Measurements from ENCODE around the gene DNHD1.

The DNHD1 gene

GRCh38 chr11:6565988-6566703 is 69.1 kb downstream of the DNHD1 start:
- Histone ChIP-seq H3K4me2 (ENCODE audit: low read length) (no peak overlapping the region), H4K20me1 (ENCODE audit: control insufficient read depth, insufficient read depth, low read depth, low read length) (no peaks in the 10 kb centered on the region), H3K27me3 (ENCODE audit: control insufficient read depth, low read length) (no peaks in the 10 kb centered on the region), H3K9me2 (replicated peaks; ENCODE audit: control insufficient read depth, low read length) (no peaks in the 10 kb centered on the region), H3K79me2 (ENCODE audit: control insufficient read depth, low read length) (no peaks in the 10 kb centered on the region), H3K27ac (ENCODE audit: low read depth, low read length) (no peak overlapping the region), H3K4me3 (ENCODE audit: low read length) (no peak overlapping the region), H3K36me3 (ENCODE audit: control insufficient read depth, low read length) (no peaks in the 10 kb centered on the region), H3K9me3 (ENCODE audit: control insufficient read depth, insufficient read depth, low read length) (no peaks in the 10 kb centered on the region), H3K4me1 (ENCODE audit: control insufficient read depth, low read length) (no peaks in the 10 kb centered on the region), H3F3A (ENCODE audit: control insufficient read depth, insufficient read depth) (no peaks in the 10 kb centered on the region)
- TF ChIP-seq CTCF (IDR thresholded peaks at IDR 0.05; ENCODE audit: low read depth, low read length, poor library complexity, severe bottlenecking) = no peak
- TF ChIP-seq EZH2phosphoT487 (IDR thresholded peaks at IDR 0.05; ENCODE audit: borderline replicate concordance, low read length) = no peak

GRCh38 chr11:6566704-6567370 is 69.8 kb downstream of the DNHD1 start:
- no peak overlapping the region for H3K27ac ChIP-seq (ENCODE audit: low read depth, low read length)
- H3K4me3 ChIP-seq (ENCODE audit: low read length) = no peak overlapping the region
- H3K9me3 ChIP-seq (ENCODE audit: control insufficient read depth, insufficient read depth, low read length) = no peaks in the 10 kb centered on the region
- H3K4me1 ChIP-seq (ENCODE audit: control insufficient read depth, low read length) = no peaks in the 10 kb centered on the region
- TF ChIP-seq EZH2phosphoT487 (IDR thresholded peaks at IDR 0.05; ENCODE audit: borderline replicate concordance, low read length) = no peak
- TF ChIP-seq CTCF (IDR thresholded peaks at IDR 0.05; ENCODE audit: low read depth, low read length, poor library complexity, severe bottlenecking) = no peak
- H3K79me2 ChIP-seq (ENCODE audit: control insufficient read depth, low read length) = no peaks in the 10 kb centered on the region
- H3K36me3 ChIP-seq (ENCODE audit: control insufficient read depth, low read length) = no peaks in the 10 kb centered on the region
- no peaks in the 10 kb centered on the region for H3F3A ChIP-seq (ENCODE audit: control insufficient read depth, insufficient read depth)
- H3K27me3 ChIP-seq (ENCODE audit: control insufficient read depth, low read length) = no peaks in the 10 kb centered on the region
- no peaks in the 10 kb centered on the region for H3K9me2 ChIP-seq (replicated peaks; ENCODE audit: control insufficient read depth, low read length)
- no peak overlapping the region for H3K4me2 ChIP-seq (ENCODE audit: low read length)
- no peaks in the 10 kb centered on the region for H4K20me1 ChIP-seq (ENCODE audit: control insufficient read depth, insufficient read depth, low read depth, low read length)

- Histone ChIP-seq H3K4me1 (ENCODE audit: control insufficient read depth, low read length) (no peaks in the 10 kb centered on the region), H3K79me2 (ENCODE audit: control insufficient read depth, low read length) (no peaks in the 10 kb centered on the region), H3K36me3 (ENCODE audit: control insufficient read depth, low read length) (no peaks in the 10 kb centered on the region), H3K4me2 (ENCODE audit: low read length) (no peak overlapping the region), H3K27me3 (ENCODE audit: control insufficient read depth, low read length) (no peaks in the 10 kb centered on the region), H3K4me3 (ENCODE audit: low read length) (no peak overlapping the region), H3K9me3 (ENCODE audit: control insufficient read depth, insufficient read depth, low read length) (no peaks in the 10 kb centered on the region), H3F3A (ENCODE audit: control insufficient read depth, insufficient read depth) (no peaks in the 10 kb centered on the region), H3K9me2 (replicated peaks; ENCODE audit: control insufficient read depth, low read length) (no peaks in the 10 kb centered on the region), H3K27ac (ENCODE audit: low read depth, low read length) (no peak overlapping the region), H4K20me1 (ENCODE audit: control insufficient read depth, insufficient read depth, low read depth, low read length) (no peaks in the 10 kb centered on the region)
- TF ChIP-seq EZH2phosphoT487 (IDR thresholded peaks at IDR 0.05; ENCODE audit: borderline replicate concordance, low read length) = no peak
- TF ChIP-seq CTCF (IDR thresholded peaks at IDR 0.05; ENCODE audit: low read depth, low read length, poor library complexity, severe bottlenecking) = no peak
These were observed 70.3 kb downstream of the DNHD1 start for GRCh38 chr11:6567371-6567745.

All from DOHH2 (cell line).